NCI-H345 treated with DMSO at 0.1 percent for 48 hours (cell line): ENCODE data around the gene TMEM61.

Experiments
- DNase-seq: peaks from one replicate; lab custom pipeline; 2025; ENCODE audit not compliant: unreplicated experiment; lab: John Stamatoyannopoulos, UW

Gene TMEM61

GRCh38 chr1:54984131-54984842 lies 3.9 kb downstream of the TMEM61 start:
- peak; percentile 64 for DNase-seq

GRCh38 chr1:54985556-54985955 lies 5.1 kb downstream of the TMEM61 start:
- DNase-seq: no peak

GRCh38 chr1:54986025-54986424 lies 5.6 kb downstream of the TMEM61 start:
- no peak for DNase-seq

- no peak for DNase-seq
These were observed 6.1 kb downstream of the TMEM61 start for GRCh38 chr1:54986533-54986932.

GRCh38 chr1:54987427-54987826 lies 7.0 kb downstream of the TMEM61 start:
- DNase-seq: no peak

- no peak for DNase-seq
These were observed 7.7 kb downstream of the TMEM61 start for GRCh38 chr1:54987919-54988705.

GRCh38 chr1:54988975-54989374 lies 8.5 kb downstream of the TMEM61 start:
- no peak for DNase-seq

- peak; percentile 37 for DNase-seq
These were observed 9.0 kb downstream of the TMEM61 start for GRCh38 chr1:54989473-54989872.

- no peak for DNase-seq
These were observed 9.8 kb downstream of the TMEM61 start for GRCh38 chr1:54989968-54990810.

GRCh38 chr1:54990916-54991315 lies 10.5 kb downstream of the TMEM61 start:
- DNase-seq: no peak

GRCh38 chr1:54991939-54992338 lies 11.5 kb downstream of the TMEM61 start:
- no peak for DNase-seq

GRCh38 chr1:54993140-54993539 lies 12.7 kb downstream of the TMEM61 start:
- DNase-seq: no peak

- DNase-seq: no peak
These were observed 14.0 kb downstream of the TMEM61 start for GRCh38 chr1:54994355-54994990.

- DNase-seq: no peak
These were observed 14.8 kb downstream of the TMEM61 start for GRCh38 chr1:54995013-54995760.

GRCh38 chr1:54995835-54996234 lies 15.4 kb downstream of the TMEM61 start:
- DNase-seq: no peak

GRCh38 chr1:54996359-54996868 lies 16.0 kb downstream of the TMEM61 start:
- peak; percentile 21 for DNase-seq

- DNase-seq: no peak
These were observed 16.7 kb downstream of the TMEM61 start for GRCh38 chr1:54996869-54997710.

GRCh38 chr1:54997711-54997986 lies 17.2 kb downstream of the TMEM61 start:
- DNase-seq: no peak

- no peak for DNase-seq
These were observed 17.7 kb downstream of the TMEM61 start for GRCh38 chr1:54998100-54998499.

GRCh38 chr1:54998677-54999076 lies 18.2 kb downstream of the TMEM61 start, which contains the start of gene BSND:
TSS of gene BSND (plus strand) at chr1:54998933. CDS start at chr1:54999187, 254 bp downstream.
- DNase-seq: no peak
